Measurements from ENCODE around the gene CCDC88C. TPM values are rescaled to one million over a fixed set of nuclear protein-coding genes. Genes with fewer than 3 reads are reported as not detected.

The CCDC88C gene
- total and polyA plus RNA-seq, 2 donors = 25.6 to 47.4 TPM

DNA sequence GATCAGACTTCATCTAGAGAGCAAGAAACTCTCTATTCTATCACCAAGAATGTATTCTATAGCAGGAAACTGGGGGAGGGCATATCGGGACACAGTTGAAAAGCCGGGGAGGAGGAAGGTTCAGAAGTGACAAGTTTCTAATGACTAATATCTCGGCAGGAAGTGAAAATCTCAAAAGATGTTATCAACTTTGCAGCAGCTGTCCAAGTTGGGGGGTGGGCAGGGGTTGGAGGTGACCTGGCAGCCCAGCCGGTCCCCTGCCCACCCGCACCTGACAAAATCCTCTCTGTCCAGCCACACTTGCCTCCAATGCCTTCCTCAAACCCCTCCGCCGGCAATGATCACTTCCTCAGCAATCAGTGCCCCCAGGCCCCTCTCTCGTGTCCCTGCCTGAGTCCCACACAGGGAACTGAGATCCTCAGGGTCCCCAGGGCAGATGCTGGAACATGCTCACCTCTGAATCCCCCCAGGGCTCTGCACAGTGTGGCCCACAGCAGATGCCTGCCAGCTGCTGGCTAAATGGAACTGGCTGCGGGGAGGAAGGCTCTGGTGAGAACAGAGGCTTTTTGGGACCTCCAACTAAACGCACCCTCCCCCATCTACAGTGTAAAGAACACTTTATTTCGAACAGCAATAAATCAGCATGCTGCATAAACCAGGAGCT lies 43.9 kb downstream of the CCDC88C start:
- H3K27me3 ChIP-seq (ENCODE audit: control insufficient read depth in 2 of 2, insufficient read depth in 1 of 2, low read length in 1 of 2) = no peaks in the 10 kb centered on the region
- peak in 1 of 9 donors; percentile 57 for DNase-seq (ENCODE audit: low read depth in 6 of 9, low spot score in 9 of 9)
- peaks cover 4 to 5% of the 10 kb centered on the region in 2 donors for H3K36me3 ChIP-seq (ENCODE audit: control insufficient read depth in 2 of 2, insufficient read depth in 2 of 2, low read length in 1 of 2)
- peak overlapping the region; percentile 52 to 53 for H3K27ac ChIP-seq (ENCODE audit: low read depth in 1 of 2, low read length in 1 of 2)
- H3K4me1 ChIP-seq (ENCODE audit: control insufficient read depth in 2 of 2, insufficient read depth in 2 of 2, low read length in 2 of 2) = peaks cover 60 to 97% of the 10 kb centered on the region in 2 donors
- no peak overlapping the region for H3K4me3 ChIP-seq (ENCODE audit: low read length in 2 of 2)
- no peaks in the 10 kb centered on the region for H3K9me3 ChIP-seq (ENCODE audit: control insufficient read depth in 2 of 2, insufficient read depth in 1 of 2, low read length in 1 of 2)
- 13% methylated on average over 11 of the region's 11 CpGs for WGBS

DNA sequence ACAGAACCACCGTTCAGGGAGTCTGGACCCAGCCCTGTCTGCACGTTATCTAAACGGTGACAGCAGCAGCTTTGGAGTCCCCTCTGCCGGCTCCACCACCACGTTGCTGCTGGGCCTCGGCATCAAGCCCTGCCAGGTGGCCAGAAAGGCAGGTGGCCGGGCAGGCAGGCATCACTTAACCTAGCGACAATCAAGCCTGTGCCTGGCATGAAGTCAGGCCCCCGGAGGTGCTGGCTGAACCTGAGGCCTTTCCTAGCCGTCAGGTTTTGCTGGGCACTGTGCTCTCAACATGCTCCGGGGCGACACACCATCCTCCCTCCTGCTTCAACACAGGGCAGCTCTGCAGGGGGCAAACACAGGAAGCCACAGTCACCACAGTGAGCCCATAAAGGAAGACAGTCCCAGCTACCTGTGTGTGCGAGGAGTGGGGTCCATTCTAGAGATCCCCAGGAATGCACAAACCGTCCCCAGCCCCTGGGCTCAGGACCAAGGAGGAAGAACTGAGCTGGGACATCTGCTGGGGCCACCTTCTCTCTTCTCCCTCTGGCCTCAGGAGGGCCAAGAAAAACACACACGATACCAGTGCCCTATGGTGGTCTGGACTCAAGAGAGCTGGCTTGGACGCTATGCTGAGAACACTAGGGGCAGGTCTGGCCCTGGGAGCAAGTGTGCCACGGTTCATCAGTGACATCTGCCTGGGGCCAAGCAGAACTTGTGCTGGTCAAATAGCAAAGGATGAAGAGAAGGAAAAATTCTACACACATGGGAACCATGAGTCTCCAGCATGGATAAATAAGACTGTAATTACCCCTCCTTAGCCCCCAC lies 44.7 kb downstream of the CCDC88C start:
- peak in 1 of 9 donors; percentile 72 for DNase-seq (ENCODE audit: low read depth in 6 of 9, low spot score in 9 of 9)
- 6% methylated on average over 17 of the region's 17 CpGs for WGBS
- Histone ChIP-seq H3K9me3 (ENCODE audit: control insufficient read depth in 2 of 2, insufficient read depth in 1 of 2, low read length in 1 of 2) (no peaks in the 10 kb centered on the region), H3K27me3 (ENCODE audit: control insufficient read depth in 2 of 2, insufficient read depth in 1 of 2, low read length in 1 of 2) (no peaks in the 10 kb centered on the region), H3K4me3 (ENCODE audit: low read length in 2 of 2) (peak overlapping the region in 1 of 2 donors; percentile 1), H3K4me1 (ENCODE audit: control insufficient read depth in 2 of 2, insufficient read depth in 2 of 2, low read length in 2 of 2) (peaks cover 60 to 97% of the 10 kb centered on the region in 2 donors), H3K27ac (ENCODE audit: low read depth in 1 of 2, low read length in 1 of 2) (peak overlapping the region; percentile 52 to 53), H3K36me3 (ENCODE audit: control insufficient read depth in 2 of 2, insufficient read depth in 2 of 2, low read length in 1 of 2) (peaks cover 3 to 5% of the 10 kb centered on the region in 2 donors)

DNA sequence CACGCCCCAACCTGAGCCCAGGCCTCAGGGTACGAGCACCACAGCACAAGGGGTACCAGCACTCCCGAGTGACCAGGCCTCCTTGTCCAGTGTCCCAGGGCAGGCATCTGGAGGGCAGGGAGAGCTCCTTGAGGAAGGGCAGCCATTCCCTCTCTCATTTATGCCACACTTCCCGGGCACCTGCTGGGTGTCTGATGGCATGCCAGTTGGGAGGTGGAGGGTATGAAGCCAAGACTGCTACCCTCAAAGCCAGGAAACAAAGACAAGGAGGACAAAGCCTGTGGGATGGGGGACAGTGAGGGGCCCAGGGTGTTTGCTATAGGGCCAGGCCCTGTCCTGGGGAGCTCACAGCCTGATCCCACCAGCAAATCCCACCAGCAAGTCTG lies 45.6 kb downstream of the CCDC88C start:
- no peak overlapping the region for H3K4me3 ChIP-seq (ENCODE audit: low read length in 2 of 2)
- DNase-seq (ENCODE audit: low read depth in 6 of 9, low spot score in 9 of 9) = no peak
- peaks cover 69 to 97% of the 10 kb centered on the region in 2 donors for H3K4me1 ChIP-seq (ENCODE audit: control insufficient read depth in 2 of 2, insufficient read depth in 2 of 2, low read length in 2 of 2)
- H3K27me3 ChIP-seq (ENCODE audit: control insufficient read depth in 2 of 2, insufficient read depth in 1 of 2, low read length in 1 of 2) = no peaks in the 10 kb centered on the region
- no peaks in the 10 kb centered on the region for H3K9me3 ChIP-seq (ENCODE audit: control insufficient read depth in 2 of 2, insufficient read depth in 1 of 2, low read length in 1 of 2)
- H3K36me3 ChIP-seq (ENCODE audit: control insufficient read depth in 2 of 2, insufficient read depth in 2 of 2, low read length in 1 of 2) = peaks cover 0 to 5% of the 10 kb centered on the region in 2 donors
- H3K27ac ChIP-seq (ENCODE audit: low read depth in 1 of 2, low read length in 1 of 2) = peak overlapping the region in 1 of 2 donors; percentile 25
- WGBS = 99% methylated on average over 4 of the region's 4 CpGs

DNA sequence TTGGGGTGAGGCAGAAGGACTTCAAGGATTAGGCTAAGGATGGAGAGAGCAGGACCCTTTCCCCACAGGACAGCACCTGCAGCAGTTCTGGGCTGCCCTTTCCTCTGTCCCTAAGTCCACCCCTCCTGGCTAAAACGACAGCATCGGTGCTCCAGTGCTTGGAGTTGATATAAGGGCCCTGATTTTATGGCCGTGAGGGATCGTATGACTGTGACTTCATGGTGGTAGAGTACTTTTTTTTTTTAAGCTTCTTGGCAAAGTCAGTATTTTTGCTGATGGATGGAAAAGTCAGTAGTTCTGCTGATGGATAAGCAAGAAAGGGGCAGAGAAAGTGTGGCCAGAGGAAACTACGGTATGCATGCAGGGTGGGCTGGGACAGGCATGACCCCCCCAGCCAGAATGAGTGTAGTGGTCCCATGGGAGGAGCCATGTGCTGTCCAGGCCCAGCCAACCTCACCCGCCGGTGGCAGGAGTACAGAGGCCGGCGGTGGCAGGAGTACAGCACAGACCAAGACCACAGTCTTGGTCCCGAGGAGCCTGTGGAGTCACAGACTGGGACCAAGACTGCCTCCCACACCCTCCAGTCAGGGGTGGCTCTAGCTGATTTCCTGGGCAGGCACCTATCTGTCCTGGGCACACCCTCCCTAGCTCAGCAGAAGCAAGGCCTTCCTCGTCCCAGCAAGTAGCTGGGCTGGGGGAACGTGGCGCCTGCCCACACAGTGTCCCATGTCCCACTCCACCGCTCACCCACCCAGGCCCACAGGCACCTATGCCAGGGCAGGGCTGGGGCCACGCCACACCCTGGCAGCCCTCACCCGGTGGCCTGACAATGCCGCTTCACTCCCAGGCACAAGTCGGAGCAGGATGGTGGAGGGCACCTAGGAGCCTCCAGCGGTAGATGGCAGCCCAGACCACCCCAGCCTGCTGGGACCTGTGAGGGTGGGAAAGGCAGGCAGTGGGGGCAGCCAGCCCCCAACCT lies 46.3 kb downstream of the CCDC88C start:
- DNase-seq (ENCODE audit: low read depth in 6 of 9, low spot score in 9 of 9) = no peak
- Histone ChIP-seq H3K4me3 (ENCODE audit: low read length in 2 of 2) (no peak overlapping the region), H3K27me3 (ENCODE audit: control insufficient read depth in 2 of 2, insufficient read depth in 1 of 2, low read length in 1 of 2) (no peaks in the 10 kb centered on the region), H3K9me3 (ENCODE audit: control insufficient read depth in 2 of 2, insufficient read depth in 1 of 2, low read length in 1 of 2) (no peaks in the 10 kb centered on the region), H3K4me1 (ENCODE audit: control insufficient read depth in 2 of 2, insufficient read depth in 2 of 2, low read length in 2 of 2) (peaks cover 72 to 98% of the 10 kb centered on the region in 2 donors), H3K27ac (ENCODE audit: low read depth in 1 of 2, low read length in 1 of 2) (no peak overlapping the region), H3K36me3 (ENCODE audit: control insufficient read depth in 2 of 2, insufficient read depth in 2 of 2, low read length in 1 of 2) (peaks cover 0 to 5% of the 10 kb centered on the region in 2 donors)
- 97% methylated on average over 19 of the region's 19 CpGs for WGBS

DNA sequence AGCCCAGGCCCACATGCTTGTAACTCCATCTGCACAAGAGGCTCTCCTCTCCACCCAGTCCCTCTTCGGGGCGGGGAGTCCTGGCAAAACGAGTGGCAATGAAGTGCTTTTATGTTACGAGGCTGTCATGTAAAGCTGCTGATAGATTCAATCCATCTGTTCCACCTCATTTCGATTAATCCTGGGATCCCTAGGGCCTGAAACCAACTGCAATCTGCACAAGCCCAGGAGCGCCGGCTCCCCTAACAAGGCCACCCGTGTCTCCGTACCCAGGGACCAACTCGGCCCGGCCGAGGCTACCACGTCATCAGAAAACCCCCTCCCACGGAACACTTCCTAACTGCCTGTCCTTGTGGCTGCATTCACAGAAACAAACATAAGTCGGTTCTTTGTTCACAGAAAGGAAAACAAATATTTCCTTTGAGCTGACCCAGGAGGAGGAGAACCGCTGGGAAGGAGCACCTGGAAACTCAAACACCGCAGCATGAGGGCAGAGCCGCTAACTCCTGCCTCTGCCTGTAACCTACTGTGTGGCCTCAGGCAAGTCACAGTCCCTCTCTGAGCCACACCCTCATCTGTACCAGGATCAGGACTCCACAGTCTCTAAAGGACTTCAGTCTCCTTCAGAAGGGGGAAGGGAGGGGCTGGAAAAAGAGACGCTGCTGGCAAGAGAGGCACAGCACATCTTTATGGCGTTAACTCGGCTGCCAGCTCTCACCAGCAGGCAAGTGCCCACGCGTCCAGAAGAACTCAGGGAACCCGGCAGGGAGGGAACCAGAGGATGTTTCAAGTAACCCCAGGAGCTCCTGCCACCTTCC lies 47.8 kb downstream of the CCDC88C start:
- Histone ChIP-seq H3K4me3 (ENCODE audit: low read length in 2 of 2) (no peak overlapping the region), H3K4me1 (ENCODE audit: control insufficient read depth in 2 of 2, insufficient read depth in 2 of 2, low read length in 2 of 2) (peaks cover 59 to 95% of the 10 kb centered on the region in 2 donors), H3K27ac (ENCODE audit: low read depth in 1 of 2, low read length in 1 of 2) (peak overlapping the region in 1 of 2 donors; percentile 47), H3K36me3 (ENCODE audit: control insufficient read depth in 2 of 2, insufficient read depth in 2 of 2, low read length in 1 of 2) (peaks cover 0 to 2% of the 10 kb centered on the region in 2 donors), H3K9me3 (ENCODE audit: control insufficient read depth in 2 of 2, insufficient read depth in 1 of 2, low read length in 1 of 2) (no peaks in the 10 kb centered on the region), H3K27me3 (ENCODE audit: control insufficient read depth in 2 of 2, insufficient read depth in 1 of 2, low read length in 1 of 2) (no peaks in the 10 kb centered on the region)
- 85% methylated on average over 24 of the region's 24 CpGs for WGBS
- DNase-seq (ENCODE audit: low read depth in 6 of 9, low spot score in 9 of 9) = no peak

DNA sequence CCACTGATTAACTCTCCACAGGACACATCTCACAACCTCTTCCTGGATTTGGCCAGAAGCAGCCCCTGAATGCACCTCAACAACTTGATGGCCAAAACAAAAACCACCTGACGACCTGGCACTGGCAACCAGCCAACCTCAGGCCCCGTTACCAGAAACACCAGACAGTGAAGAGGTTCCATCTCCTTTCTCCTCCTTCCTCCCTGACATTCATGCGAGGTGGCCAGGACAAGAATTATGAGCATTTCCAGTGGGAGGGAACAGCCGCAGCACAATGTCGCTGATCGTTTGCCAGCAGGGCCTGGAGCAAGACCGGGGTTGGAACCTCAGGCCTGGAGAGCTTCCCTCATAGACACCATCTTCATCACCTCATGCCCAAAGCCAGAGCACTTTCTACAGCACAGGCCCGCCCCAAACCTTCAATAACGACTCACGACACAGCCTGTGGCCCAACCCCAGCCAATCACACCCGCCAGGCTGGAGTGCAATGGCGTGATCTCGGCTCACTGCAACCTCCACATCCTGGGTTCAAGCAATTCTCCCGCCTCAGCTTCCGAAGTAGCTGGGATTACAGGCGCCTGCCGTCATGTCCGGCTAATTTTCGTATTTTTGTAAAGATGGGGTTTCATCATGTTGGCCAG lies 48.7 kb downstream of the CCDC88C start:
- Histone ChIP-seq H3K4me3 (ENCODE audit: low read length in 2 of 2) (no peak overlapping the region), H3K27me3 (ENCODE audit: control insufficient read depth in 2 of 2, insufficient read depth in 1 of 2, low read length in 1 of 2) (no peaks in the 10 kb centered on the region), H3K36me3 (ENCODE audit: control insufficient read depth in 2 of 2, insufficient read depth in 2 of 2, low read length in 1 of 2) (no peaks in the 10 kb centered on the region), H3K27ac (ENCODE audit: low read depth in 1 of 2, low read length in 1 of 2) (no peak overlapping the region), H3K4me1 (ENCODE audit: control insufficient read depth in 2 of 2, insufficient read depth in 2 of 2, low read length in 2 of 2) (peaks cover 50 to 95% of the 10 kb centered on the region in 2 donors), H3K9me3 (ENCODE audit: control insufficient read depth in 2 of 2, insufficient read depth in 1 of 2, low read length in 1 of 2) (no peaks in the 10 kb centered on the region)
- DNase-seq (ENCODE audit: low read depth in 6 of 9, low spot score in 9 of 9) = no peak
- 97% methylated on average over 19 of the region's 19 CpGs for WGBS

DNA sequence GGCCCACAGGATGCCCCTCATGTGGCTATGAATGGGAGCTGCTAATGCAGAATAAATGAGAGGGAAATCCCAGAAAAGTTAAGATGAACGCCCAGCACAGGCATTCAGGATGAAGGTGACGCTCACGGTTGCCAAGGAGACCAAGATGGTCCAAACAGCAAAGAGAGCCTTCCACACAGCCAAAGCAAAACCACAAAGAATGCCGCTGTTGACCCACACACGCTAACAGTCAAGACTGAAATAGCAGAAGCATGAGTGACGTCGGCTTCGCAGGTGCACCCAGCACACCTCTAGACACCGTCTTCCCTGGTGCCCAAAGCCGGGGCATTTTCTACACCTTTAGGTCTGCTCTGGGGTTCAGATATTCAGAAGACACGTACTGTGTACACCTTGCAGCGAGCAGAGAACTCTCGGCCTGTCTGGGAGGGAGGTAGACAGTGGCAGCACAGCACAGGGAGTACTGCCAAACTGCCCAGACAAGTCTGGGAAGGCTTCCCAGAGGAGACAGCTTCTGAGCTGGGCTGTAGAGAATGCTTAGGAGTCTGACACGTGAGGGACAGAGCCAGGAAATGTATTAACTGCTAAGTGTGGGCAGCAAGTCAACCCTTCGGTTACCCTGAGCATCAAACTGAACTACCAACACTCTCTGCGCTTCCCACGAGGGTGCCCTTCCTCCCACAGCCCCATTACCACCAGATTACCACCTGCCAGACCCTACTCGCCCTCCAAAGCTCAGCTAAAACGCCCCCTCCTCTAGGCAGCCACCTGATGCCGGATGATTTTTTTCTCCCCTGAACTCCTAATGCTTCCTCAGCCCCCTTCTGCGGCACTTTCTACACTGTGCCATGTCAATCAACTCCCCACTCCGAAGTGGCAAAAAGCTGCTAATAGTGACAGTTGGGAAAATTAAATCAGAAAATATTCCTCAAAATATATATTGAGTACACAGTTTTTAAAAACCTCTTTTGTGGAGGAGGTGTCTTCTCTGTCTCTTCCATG lies 50.1 kb downstream of the CCDC88C start:
- peaks cover 36 to 84% of the 10 kb centered on the region in 2 donors for H3K4me1 ChIP-seq (ENCODE audit: control insufficient read depth in 2 of 2, insufficient read depth in 2 of 2, low read length in 2 of 2)
- H3K27me3 ChIP-seq (ENCODE audit: control insufficient read depth in 2 of 2, insufficient read depth in 1 of 2, low read length in 1 of 2) = no peaks in the 10 kb centered on the region
- H3K36me3 ChIP-seq (ENCODE audit: control insufficient read depth in 2 of 2, insufficient read depth in 2 of 2, low read length in 1 of 2) = no peaks in the 10 kb centered on the region
- peak in 3 of 9 donors; percentile 41 to 69 (median 49) for DNase-seq (ENCODE audit: low read depth in 6 of 9, low spot score in 9 of 9)
- no peak overlapping the region for H3K4me3 ChIP-seq (ENCODE audit: low read length in 2 of 2)
- peak overlapping the region; percentile 26 to 75 for H3K27ac ChIP-seq (ENCODE audit: low read depth in 1 of 2, low read length in 1 of 2)
- no peaks in the 10 kb centered on the region for H3K9me3 ChIP-seq (ENCODE audit: control insufficient read depth in 2 of 2, insufficient read depth in 1 of 2, low read length in 1 of 2)
- WGBS = 13% methylated on average over 22 of the region's 22 CpGs
